Mesodermal cell (in vitro differentiated cells): ENCODE measurements around the gene EIF1AD.
"Not testable (repeated sequence)": the region's sequence is repeated elsewhere in the genome, so short reads cannot be mapped to it uniquely, and the experiment has no call there.

Experiments
- H3K27ac ChIP-seq: 2 replicates; pipeline ENCODE4 v1.7.0; 2013; ENCODE audit warnings: mild to moderate bottlenecking, low read depth, low read length, moderate library complexity; ENCODE audit not compliant: severe bottlenecking
- H3K36me3 ChIP-seq: 2 replicates; pipeline ENCODE4 v1.7.1; 2013; ENCODE audit warnings: mild to moderate bottlenecking, low read length, moderate library complexity; ENCODE audit not compliant: control insufficient read depth, insufficient read depth
- H3K4me1 ChIP-seq: one replicate; pipeline ENCODE4 v1.7.1; 2013; ENCODE audit warnings: mild to moderate bottlenecking, low read length; ENCODE audit not compliant: insufficient read depth, control insufficient read depth, poor library complexity, severe bottlenecking
- H3K4me3 ChIP-seq: 2 replicates; pipeline ENCODE4 v1.7.0; 2013; ENCODE audit warnings: low read length, control low read depth, mild to moderate bottlenecking; ENCODE audit not compliant: insufficient read depth, poor library complexity, severe bottlenecking; ENCODE audit errors: extremely low read depth
- H3K9me3 ChIP-seq: 2 replicates; pipeline ENCODE4 v1.7.1; 2013; ENCODE audit warnings: mild to moderate bottlenecking, low read length, moderate library complexity; ENCODE audit not compliant: control insufficient read depth
- WGBS, 2 experiments: methylation state at CpG; one replicate each; pipeline ENCODE4 v1.1.5; 2013; ENCODE audit warnings: missing lambda C conversion rate in 2 of 2; ENCODE audit not compliant: insufficient coverage in 2 of 2; 5-methylcytosine and 5-hydroxymethylcytosine counted together

EIF1AD gene

GRCh38 chr11:66011239-66011784 lies 9.4 kb upstream of the EIF1AD start:
- Histone ChIP-seq H3K36me3 (peaks cover 4% of the 10 kb centered on the region), H3K4me3 (no peak overlapping the region), H3K27ac (no peak overlapping the region), H3K4me1 (peaks cover 33% of the 10 kb centered on the region), H3K9me3 (no peaks in the 10 kb centered on the region)
- 87 to 90% methylated on average over 8 to 14 of the region's 14 CpGs for WGBS, 2 experiments

DNA sequence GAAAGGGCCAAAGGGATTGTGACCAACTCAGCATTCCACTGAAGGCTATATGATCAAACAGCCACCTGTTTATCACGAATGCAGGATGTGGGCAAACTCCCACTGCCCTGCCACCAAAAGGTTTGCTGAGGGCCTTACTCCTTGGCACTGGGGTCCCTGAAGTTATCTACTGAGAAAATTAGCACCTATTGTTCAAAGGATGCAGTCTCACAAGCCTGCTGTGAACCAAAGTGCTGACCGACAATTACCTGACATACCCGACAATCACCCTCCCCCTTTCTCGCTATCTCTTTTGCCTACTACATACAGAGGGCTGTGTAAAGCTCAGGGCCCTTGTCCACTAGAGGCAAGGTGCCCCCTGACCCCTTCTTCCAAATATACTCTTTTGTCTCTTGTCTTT lies 8.1 kb upstream of the EIF1AD start:
- Histone ChIP-seq H3K36me3 (peaks cover 11% of the 10 kb centered on the region), H3K4me1 (peaks cover 23% of the 10 kb centered on the region)
- 71 to 75% methylated on average over 3 to 4 of the region's 4 CpGs for WGBS, 2 experiments
- H3K27ac ChIP-seq, H3K4me3 ChIP-seq, H3K9me3 ChIP-seq: not testable (repeated sequence)

DNA sequence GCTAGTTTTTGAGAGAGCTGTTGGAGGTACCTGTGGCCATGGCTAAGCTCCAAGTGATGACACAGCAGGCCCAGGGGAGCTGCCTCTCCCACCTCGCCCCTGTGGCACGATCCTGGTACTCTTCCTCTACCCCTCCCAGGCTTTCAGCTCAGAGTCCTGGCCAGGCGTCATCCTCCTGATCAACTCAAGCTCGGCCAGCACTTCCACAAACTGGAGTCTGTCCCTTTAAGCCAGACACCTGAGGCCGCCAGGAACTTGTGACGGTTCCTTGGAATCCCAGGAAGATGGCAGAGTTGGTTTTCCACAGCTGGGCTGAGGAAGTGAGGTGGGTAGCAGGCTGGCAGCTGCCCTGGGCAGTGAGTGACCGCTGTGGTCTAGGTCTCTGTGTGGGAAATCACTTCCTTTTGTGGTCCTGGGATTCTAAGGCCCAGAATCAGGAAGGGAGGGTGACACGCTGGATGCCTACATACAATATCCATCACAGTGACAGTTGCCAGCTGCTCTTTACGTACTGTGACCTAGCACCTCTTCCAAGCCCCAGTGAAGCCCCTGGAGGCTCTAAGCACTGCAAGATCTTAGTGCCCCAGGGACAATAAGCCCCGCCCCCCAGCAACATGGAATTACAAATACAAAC lies 6.6 kb upstream of the EIF1AD start:
- H3K9me3 ChIP-seq, result no peaks in the 10 kb centered on the region
- H3K4me1 ChIP-seq, result peaks cover 18% of the 10 kb centered on the region
- peaks cover 25% of the 10 kb centered on the region for H3K36me3 ChIP-seq
- no peak overlapping the region for H3K27ac ChIP-seq
- H3K4me3 ChIP-seq, result no peak overlapping the region
- WGBS, 2 experiments, result 52 to 76% methylated on average over 2 to 9 of the region's 10 CpGs

DNA sequence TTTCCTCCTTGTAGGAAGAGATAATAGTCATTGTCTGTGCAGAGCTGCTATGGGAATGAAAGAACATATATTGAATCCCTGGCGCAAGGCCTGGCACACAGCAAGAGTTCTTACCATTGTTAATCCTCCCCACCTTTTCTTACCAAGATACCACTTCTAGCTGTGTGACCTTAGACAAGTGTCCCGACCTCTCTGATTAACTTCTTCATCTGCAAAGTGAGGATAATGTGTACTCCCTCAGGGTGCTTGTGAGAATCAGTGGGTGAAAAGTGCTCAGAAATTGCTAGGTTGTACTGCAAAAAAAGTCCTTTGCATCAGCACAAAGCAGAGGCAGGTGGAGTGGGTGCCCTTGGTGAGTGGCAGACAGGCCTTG lies 6.1 kb upstream of the EIF1AD start:
- Histone ChIP-seq H3K4me1 (peaks cover 13% of the 10 kb centered on the region), H3K9me3 (no peaks in the 10 kb centered on the region), H3K27ac (no peak overlapping the region), H3K36me3 (peaks cover 27% of the 10 kb centered on the region), H3K4me3 (no peak overlapping the region)
- WGBS, 2 experiments, result 80% methylated on average over 1 of the region's 2 CpGs; no CpG with 5 or more reads in 1 of the 2 experiments

DNA sequence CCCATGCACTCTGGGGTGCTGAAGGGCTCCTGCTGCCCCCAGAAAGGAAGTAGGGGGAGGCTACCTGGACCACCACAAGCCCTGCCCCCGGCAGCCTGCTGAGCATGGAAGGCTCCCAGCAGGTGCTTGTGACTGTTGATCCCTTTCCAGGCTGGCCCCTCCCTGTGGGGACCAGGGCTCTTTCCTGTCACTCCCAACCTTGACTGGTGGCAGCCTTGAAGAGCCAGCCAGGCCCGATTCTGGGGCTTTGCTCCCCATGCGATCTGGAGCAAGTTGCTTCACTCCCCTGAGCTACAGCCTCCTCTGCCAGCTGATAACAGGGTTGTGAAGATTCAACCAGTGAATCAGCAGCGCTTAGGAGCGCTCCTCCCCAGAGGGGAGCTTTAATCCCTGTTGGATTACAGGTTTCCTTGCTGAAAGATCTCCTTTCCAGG lies 5.3 kb upstream of the EIF1AD start:
- WGBS, 2 experiments, result 55 to 65% methylated on average over 4 to 5 of the region's 5 CpGs
- no peak overlapping the region for H3K4me3 ChIP-seq
- peaks cover 27% of the 10 kb centered on the region for H3K36me3 ChIP-seq
- H3K4me1 ChIP-seq, result peaks cover 13% of the 10 kb centered on the region
- H3K9me3 ChIP-seq, result no peaks in the 10 kb centered on the region
- no peak overlapping the region for H3K27ac ChIP-seq

DNA sequence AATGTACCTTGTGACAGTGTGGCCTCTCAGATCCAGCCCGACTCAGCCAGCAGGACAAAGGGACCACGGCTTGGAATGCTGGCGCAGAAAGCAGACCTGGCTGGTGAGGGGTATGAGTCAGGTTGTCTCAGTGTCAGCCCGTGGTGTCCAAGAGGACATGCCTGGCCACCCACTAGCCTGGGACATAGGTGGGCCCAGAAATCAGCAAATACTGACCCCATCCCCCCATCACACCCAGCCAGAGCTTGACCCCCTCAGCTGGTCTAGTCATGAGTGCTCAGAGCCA lies 4.9 kb upstream of the EIF1AD start:
- Histone ChIP-seq H3K27ac (no peak overlapping the region), H3K4me1 (peaks cover 13% of the 10 kb centered on the region), H3K4me3 (no peak overlapping the region), H3K36me3 (peaks cover 27% of the 10 kb centered on the region), H3K9me3 (no peaks in the 10 kb centered on the region)
- 79 to 80% methylated on average over 4 of the region's 4 CpGs for WGBS, 2 experiments

GRCh38 chr11:66006134-66006890 lies 4.4 kb upstream of the EIF1AD start:
- H3K4me3 ChIP-seq, result no peak overlapping the region

DNA sequence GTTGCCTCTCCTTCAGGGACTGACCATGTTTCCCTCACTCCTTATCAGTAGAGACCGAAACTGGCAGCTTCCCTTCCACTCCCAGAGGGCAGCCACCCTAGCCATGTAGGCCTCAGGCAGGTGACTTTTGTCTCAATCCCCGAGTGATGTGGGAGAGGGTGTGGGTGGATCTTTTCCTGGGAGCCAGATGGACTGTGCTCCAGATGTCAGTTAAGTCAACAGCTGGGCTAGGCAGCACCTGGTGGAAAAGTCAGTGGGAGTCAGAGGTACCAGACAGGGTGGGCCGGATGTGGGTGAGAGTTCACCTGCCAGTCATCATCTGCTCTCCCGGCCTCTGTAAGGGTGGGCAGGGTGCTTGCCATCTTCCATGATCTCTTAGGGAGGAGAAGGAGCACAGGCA lies 2.2 kb upstream of the EIF1AD start:
- no peak overlapping the region for H3K4me3 ChIP-seq
- WGBS, 2 experiments, result 97 to 100% methylated on average over 2 to 3 of the region's 4 CpGs
- peaks cover 19% of the 10 kb centered on the region for H3K4me1 ChIP-seq
- H3K9me3 ChIP-seq, result no peaks in the 10 kb centered on the region
- no peak overlapping the region for H3K27ac ChIP-seq
- peaks cover 40% of the 10 kb centered on the region for H3K36me3 ChIP-seq

More at GRCh38 chr11:66006134-66006890, 4.4 kb upstream of the EIF1AD start:
- Histone ChIP-seq H3K27ac (no peak overlapping the region), H3K36me3 (peaks cover 27% of the 10 kb centered on the region), H3K4me1 (peaks cover 13% of the 10 kb centered on the region), H3K9me3 (no peaks in the 10 kb centered on the region)
- 83 to 92% methylated on average over 10 to 12 of the region's 13 CpGs for WGBS, 2 experiments

DNA sequence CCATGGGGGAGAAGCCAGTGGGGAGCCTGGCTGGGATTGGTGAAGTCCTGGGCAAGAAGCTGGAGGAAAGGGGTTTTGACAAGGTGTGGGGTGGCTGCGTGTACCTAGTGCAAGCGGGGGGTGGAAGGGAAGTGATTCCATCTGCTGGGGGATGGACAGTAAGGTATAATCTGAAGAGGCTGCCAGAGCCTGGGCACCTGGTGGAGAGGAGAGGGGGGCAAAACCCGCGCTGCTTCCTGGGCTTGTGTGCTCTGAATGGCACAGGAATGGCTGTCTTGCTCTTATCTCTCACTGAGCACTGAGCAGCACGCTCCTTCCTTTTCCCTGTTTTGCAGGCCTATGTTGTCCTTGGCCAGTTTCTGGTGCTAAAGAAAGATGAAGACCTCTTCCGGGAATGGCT lies 1.3 kb upstream of the EIF1AD start:
- Histone ChIP-seq H3K36me3 (peaks cover 49% of the 10 kb centered on the region), H3K4me3 (peak overlapping the region; percentile 93), H3K9me3 (no peaks in the 10 kb centered on the region), H3K27ac (no peak overlapping the region), H3K4me1 (peaks cover 17% of the 10 kb centered on the region)
- WGBS, 2 experiments, result 93 to 98% methylated on average over 4 to 5 of the region's 6 CpGs

DNA sequence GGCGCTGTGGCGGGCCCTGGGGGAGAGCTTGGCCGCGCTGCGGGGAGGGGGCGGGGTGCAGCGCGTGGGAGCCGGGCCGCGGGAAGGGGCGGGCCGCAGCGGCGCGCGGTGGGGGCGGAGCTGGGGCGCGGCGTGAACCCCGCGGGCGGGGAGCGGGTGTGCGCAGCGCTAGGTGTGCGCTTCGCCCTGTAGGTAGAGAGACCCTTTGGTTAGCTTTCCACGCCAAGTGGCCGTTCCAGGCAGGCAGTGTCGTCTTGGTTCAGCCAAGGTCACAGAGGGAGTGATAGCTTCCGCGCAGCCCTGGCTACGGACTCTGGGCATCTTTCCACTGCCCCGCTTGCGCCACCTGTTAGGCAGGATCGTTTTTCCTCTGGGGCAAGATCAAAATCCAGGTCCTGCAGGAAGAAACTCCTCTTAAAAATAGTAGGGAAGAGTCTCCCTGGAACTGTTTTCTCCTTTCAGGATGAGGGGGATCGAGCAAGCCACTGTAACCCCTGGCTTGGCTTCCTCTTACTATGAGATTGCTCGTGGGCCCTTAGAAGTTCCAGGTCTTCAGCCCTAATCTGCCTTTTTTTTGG lies 780 bp upstream of the EIF1AD start:
- Histone ChIP-seq H3K9me3 (no peaks in the 10 kb centered on the region), H3K36me3 (peaks cover 54% of the 10 kb centered on the region), H3K27ac (peak overlapping the region; percentile 98), H3K4me3 (peak overlapping the region; percentile 93), H3K4me1 (peaks cover 17% of the 10 kb centered on the region)
- 1 to 2% methylated on average over 27 to 38 of the region's 40 CpGs for WGBS, 2 experiments

- H3K4me3 ChIP-seq, result no peak overlapping the region
- 94 to 100% methylated on average over 2 of the region's 2 CpGs for WGBS, 2 experiments
- H3K4me1 ChIP-seq, result peaks cover 6% of the 10 kb centered on the region
- peaks cover 55% of the 10 kb centered on the region for H3K36me3 ChIP-seq
- no peak overlapping the region for H3K27ac ChIP-seq
- H3K9me3 ChIP-seq, result no peaks in the 10 kb centered on the region
These were observed 4.7 kb downstream of the EIF1AD start for GRCh38 chr11:65997286-65997685.
